HepG2 (cell line): ENCODE results near the gene DDR1. TPM values are rescaled to one million over a fixed set of nuclear protein-coding genes. Genes with fewer than 3 reads are reported as not detected.
A peak's percentile ranks its signal among the peaks of the same experiment; 100 is the strongest.

Source experiments
- AHDC1 ChIP-seq: sonication (generic); formaldehyde crosslinking; IDR thresholded peaks from 2 replicates; pipeline ENCODE4 v1.5.1; 2020; ENCODE audit warnings: mild to moderate bottlenecking, missing genetic modification reagents, borderline replicate concordance
- HDAC6 ChIP-seq: fragments of 200-600 bp; sonication (generic); IDR thresholded peaks from 2 replicates; pipeline ENCODE4 v1.7.0; 2017; ENCODE audit warnings: mild to moderate bottlenecking, antibody characterized with exemption, low read length, low read depth
- ISX ChIP-seq: sonication (generic); formaldehyde crosslinking; conservative IDR thresholded peaks from 2 replicates; pipeline ENCODE4 v1.5.0; 2020; ENCODE audit warnings: missing genetic modification reagents
- NFAT5 ChIP-seq: sonication (generic); formaldehyde crosslinking; IDR thresholded peaks from 2 replicates; pipeline ENCODE4 v1.4.0; 2020; ENCODE audit warnings: missing genetic modification reagents
- TBL1XR1 ChIP-seq: fragments of 150-350 bp; IDR thresholded peaks from 2 replicates; pipeline ENCODE4 v1.6.1; 2014; ENCODE audit warnings: borderline replicate concordance, low read length; ENCODE audit not compliant: partially characterized antibody
- ZBED4 ChIP-seq: sonication (generic); formaldehyde crosslinking; IDR thresholded peaks from 2 replicates; pipeline ENCODE4 v1.4.0; 2020; ENCODE audit warnings: missing genetic modification reagents, borderline replicate concordance
- ZBTB38 ChIP-seq: sonication (generic); formaldehyde crosslinking; IDR thresholded peaks from 2 replicates; pipeline ENCODE4 v1.5.1; 2020; ENCODE audit warnings: mild to moderate bottlenecking, missing genetic modification reagents
- ZNF576 ChIP-seq: sonication (generic); formaldehyde crosslinking; IDR thresholded peaks from 2 replicates; pipeline ENCODE4 v1.4.0; 2020; ENCODE audit warnings: mild to moderate bottlenecking, missing genetic modification reagents
- ZNF703 ChIP-seq: sonication (generic); formaldehyde crosslinking; IDR thresholded peaks from 2 replicates; pipeline ENCODE4 v1.5.1; 2020; ENCODE audit warnings: missing genetic modification reagents, mild to moderate bottlenecking, moderate library complexity, borderline replicate concordance
- ZNF784 ChIP-seq: sonication (generic); formaldehyde crosslinking; IDR thresholded peaks from 2 replicates; pipeline ENCODE4 v1.5.1; 2020; ENCODE audit warnings: missing genetic modification reagents, mild to moderate bottlenecking, borderline replicate concordance
- ZNF816 ChIP-seq: sonication (generic); formaldehyde crosslinking; IDR thresholded peaks from 2 replicates; pipeline ENCODE4 v1.8.0; 2022; ENCODE audit warnings: missing genetic modification reagents, mild to moderate bottlenecking, borderline replicate concordance
- polyA plus RNA-seq, 8 experiments: library from polyadenylated mRNA; depleted of rRNA in 3 of 8; stranded (reverse) in 7 of 8; unstranded in 1 of 8; fragments of >200 nt; fragmentation: Illumina TruSeq in 4 of 8; extraction: Trizol in 4 of 8; gene quantifications; 2 replicates each; pipeline versions ENCODE4 v1.2.1 to v1.2.3, GENCODE V29; 2011 to 2016; ENCODE audit warnings: low read depth in 4 of 8, missing spikeins in 1 of 8, mixed read lengths in 1 of 8; ENCODE audit not compliant: insufficient read depth in 1 of 8
- total RNA-seq, 5 experiments: library from RNA; depleted of rRNA; stranded (reverse); fragments of >200 nt; fragmentation: Illumina TruSeq; extraction: Trizol; gene quantifications; 2 replicates each; pipeline ENCODE4 v1.2.3, GENCODE V29; 2016; ENCODE audit warnings: low read depth in 1 of 5

Gene DDR1
- total and polyA plus RNA-seq, 2 of the 13 experiments (the other 11 are each of a cell fraction or from before 2014, with no cell fraction given): 16.7 to 20.2 TPM

GRCh38 chr6:30914076-30914853 is 29.9 kb downstream of the DDR1 start, which contains the start of gene VARS2 (continued):
- TF ChIP-seq AHDC1 (CRISPR knock-in tag): peak; percentile 34; the same call in 1 of the 2 replicates
- TF ChIP-seq ZNF784: peak; percentile 73; the same call in 1 of the 2 replicates
- TF ChIP-seq TBL1XR1: no peak
- TF ChIP-seq ZBED4 (CRISPR knock-in tag): peak; percentile 90
- peak; percentile 92 for TF ChIP-seq NFAT5 (CRISPR knock-in tag)
- TF ChIP-seq HDAC6: no peak
- peak; percentile 96 for TF ChIP-seq ZBTB38
- no peak; the same call in 1 of the 2 replicates for TF ChIP-seq ZNF703 (CRISPR knock-in tag)
- no peak for TF ChIP-seq ISX (CRISPR knock-in tag)
- peak; percentile 94 for TF ChIP-seq ZNF576 (CRISPR knock-in tag)
- TF ChIP-seq ZNF816: peak; percentile 95; the same call in 1 of the 2 replicates
